Measurements from ENCODE around the gene MACF1.
"Not testable (repeated sequence)": the region's sequence is repeated elsewhere in the genome, so short reads cannot be mapped to it uniquely, and the experiment has no call there.

Gene MACF1

GRCh38 chr1:39494671-39495410, 290.3 kb downstream of the MACF1 start:
- Histone ChIP-seq H3K4me3 (IDR thresholded peaks at IDR 0.05; ENCODE audit: insufficient read depth, low read depth, low read length) (no peak overlapping the region), H2AFZ (ENCODE audit: low read depth) (no peak overlapping the region), H3K4me1 (ENCODE audit: low read depth, poor library complexity, severe bottlenecking) (peaks cover 7% of the 10 kb centered on the region), H3K36me3 (ENCODE audit: insufficient read depth) (no peaks in the 10 kb centered on the region), H3K27me3 (ENCODE audit: insufficient read depth, low read depth) (no peaks in the 10 kb centered on the region), H3K9ac (no peak overlapping the region), H4K20me1 (ENCODE audit: insufficient read depth) (no peaks in the 10 kb centered on the region), H3K27ac (no peak overlapping the region), H3K4me2 (no peak overlapping the region), H3K79me2 (ENCODE audit: insufficient read depth, low read depth) (no peaks in the 10 kb centered on the region)
- TF ChIP-seq, protein P1, sequence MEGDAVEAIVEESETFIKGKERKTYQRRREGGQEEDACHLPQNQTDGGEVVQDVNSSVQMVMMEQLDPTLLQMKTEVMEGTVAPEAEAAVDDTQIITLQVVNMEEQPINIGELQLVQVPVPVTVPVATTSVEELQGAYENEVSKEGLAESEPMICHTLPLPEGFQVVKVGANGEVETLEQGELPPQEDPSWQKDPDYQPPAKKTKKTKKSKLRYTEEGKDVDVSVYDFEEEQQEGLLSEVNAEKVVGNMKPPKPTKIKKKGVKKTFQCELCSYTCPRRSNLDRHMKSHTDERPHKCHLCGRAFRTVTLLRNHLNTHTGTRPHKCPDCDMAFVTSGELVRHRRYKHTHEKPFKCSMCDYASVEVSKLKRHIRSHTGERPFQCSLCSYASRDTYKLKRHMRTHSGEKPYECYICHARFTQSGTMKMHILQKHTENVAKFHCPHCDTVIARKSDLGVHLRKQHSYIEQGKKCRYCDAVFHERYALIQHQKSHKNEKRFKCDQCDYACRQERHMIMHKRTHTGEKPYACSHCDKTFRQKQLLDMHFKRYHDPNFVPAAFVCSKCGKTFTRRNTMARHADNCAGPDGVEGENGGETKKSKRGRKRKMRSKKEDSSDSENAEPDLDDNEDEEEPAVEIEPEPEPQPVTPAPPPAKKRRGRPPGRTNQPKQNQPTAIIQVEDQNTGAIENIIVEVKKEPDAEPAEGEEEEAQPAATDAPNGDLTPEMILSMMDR (conservative IDR thresholded peaks at IDR 0.05; ENCODE audit: low read depth, low read length) = no peak

DNA sequence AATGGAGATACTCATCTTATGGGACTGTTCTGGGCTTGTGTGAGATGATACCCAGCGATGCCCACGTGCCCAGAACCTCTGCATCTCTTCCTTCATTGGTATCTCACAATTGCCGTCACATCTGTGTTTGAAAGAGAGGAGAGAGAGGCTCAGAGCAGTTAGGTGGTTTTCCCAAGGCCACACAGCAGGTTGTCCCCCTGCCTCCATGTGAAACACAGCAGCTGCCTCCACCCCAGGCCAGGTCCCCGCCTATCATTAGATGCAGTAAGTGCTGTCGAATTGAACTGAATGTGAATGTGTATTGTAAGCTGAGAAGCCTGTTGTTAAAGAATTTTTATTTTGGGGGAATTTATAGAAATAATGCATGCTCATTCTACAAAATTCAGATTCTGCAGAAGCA, 292.0 kb downstream of the MACF1 start:
- not testable (repeated sequence) for H2AFZ ChIP-seq (ENCODE audit: low read depth); H3K27me3 ChIP-seq (ENCODE audit: insufficient read depth, low read depth); H3K27ac ChIP-seq; H3K79me2 ChIP-seq (ENCODE audit: insufficient read depth, low read depth); H3K4me2 ChIP-seq; H3K9ac ChIP-seq; H3K36me3 ChIP-seq (ENCODE audit: insufficient read depth); H3K4me1 ChIP-seq (ENCODE audit: low read depth, poor library complexity, severe bottlenecking); H4K20me1 ChIP-seq (ENCODE audit: insufficient read depth); H3K4me3 ChIP-seq (IDR thresholded peaks at IDR 0.05; ENCODE audit: insufficient read depth, low read depth, low read length)

- Histone ChIP-seq H3K4me3 (IDR thresholded peaks at IDR 0.05; ENCODE audit: insufficient read depth, low read depth, low read length) (no peak overlapping the region), H3K36me3 (ENCODE audit: insufficient read depth) (no peaks in the 10 kb centered on the region), H3K27ac (no peak overlapping the region), H3K4me2 (no peak overlapping the region), H3K9ac (no peak overlapping the region), H2AFZ (ENCODE audit: low read depth) (no peak overlapping the region), H4K20me1 (ENCODE audit: insufficient read depth) (no peaks in the 10 kb centered on the region), H3K79me2 (ENCODE audit: insufficient read depth, low read depth) (no peaks in the 10 kb centered on the region), H3K4me1 (ENCODE audit: low read depth, poor library complexity, severe bottlenecking) (no peaks in the 10 kb centered on the region), H3K27me3 (ENCODE audit: insufficient read depth, low read depth) (no peaks in the 10 kb centered on the region)
- TF ChIP-seq, protein P1 (conservative IDR thresholded peaks at IDR 0.05; ENCODE audit: low read depth, low read length) = no peak
Measured at GRCh38 chr1:39497585-39497984, 293.1 kb downstream of the MACF1 start.

GRCh38 chr1:39498096-39498710, 293.7 kb downstream of the MACF1 start:
- not testable (repeated sequence) for H3K36me3 ChIP-seq (ENCODE audit: insufficient read depth); H3K27me3 ChIP-seq (ENCODE audit: insufficient read depth, low read depth); H3K27ac ChIP-seq; H2AFZ ChIP-seq (ENCODE audit: low read depth); H3K4me2 ChIP-seq; H3K79me2 ChIP-seq (ENCODE audit: insufficient read depth, low read depth); H3K9ac ChIP-seq; H3K4me3 ChIP-seq (IDR thresholded peaks at IDR 0.05; ENCODE audit: insufficient read depth, low read depth, low read length); H4K20me1 ChIP-seq (ENCODE audit: insufficient read depth); H3K4me1 ChIP-seq (ENCODE audit: low read depth, poor library complexity, severe bottlenecking)

DNA sequence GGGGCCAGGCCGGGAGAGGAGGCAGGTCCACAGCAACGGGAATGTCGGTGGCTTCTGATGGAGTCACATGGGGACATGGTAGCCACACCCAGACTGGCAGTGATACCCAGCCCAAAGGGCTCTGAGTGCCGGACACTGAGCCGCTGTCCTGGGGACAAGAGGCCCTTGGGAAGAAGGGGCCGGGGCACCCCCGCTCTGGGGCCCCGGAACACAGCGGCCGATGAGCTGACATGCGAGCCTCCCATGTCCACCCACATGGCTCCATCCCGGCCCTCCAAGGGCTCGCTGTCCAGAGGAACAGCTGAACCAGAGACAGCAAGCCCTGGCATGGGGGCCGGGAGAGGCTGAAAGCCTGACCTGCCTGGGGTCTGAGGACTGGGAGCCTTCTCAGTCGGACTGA, 294.3 kb downstream of the MACF1 start:
- not testable (repeated sequence) for H3K79me2 ChIP-seq (ENCODE audit: insufficient read depth, low read depth); H3K4me2 ChIP-seq; H2AFZ ChIP-seq (ENCODE audit: low read depth); H3K27me3 ChIP-seq (ENCODE audit: insufficient read depth, low read depth); H3K9ac ChIP-seq; H3K4me1 ChIP-seq (ENCODE audit: low read depth, poor library complexity, severe bottlenecking); H3K36me3 ChIP-seq (ENCODE audit: insufficient read depth); H3K27ac ChIP-seq; H4K20me1 ChIP-seq (ENCODE audit: insufficient read depth); H3K4me3 ChIP-seq (IDR thresholded peaks at IDR 0.05; ENCODE audit: insufficient read depth, low read depth, low read length)

- H3K4me1 ChIP-seq (ENCODE audit: low read depth, poor library complexity, severe bottlenecking) = no peaks in the 10 kb centered on the region
- H3K27ac ChIP-seq = no peak overlapping the region
- no peak overlapping the region for H2AFZ ChIP-seq (ENCODE audit: low read depth)
- H3K9ac ChIP-seq = no peak overlapping the region
- H3K27me3 ChIP-seq (ENCODE audit: insufficient read depth, low read depth) = no peaks in the 10 kb centered on the region
- TF ChIP-seq, protein P1 (conservative IDR thresholded peaks at IDR 0.05; ENCODE audit: low read depth, low read length) = no peak
- no peaks in the 10 kb centered on the region for H3K79me2 ChIP-seq (ENCODE audit: insufficient read depth, low read depth)
- H3K4me3 ChIP-seq (IDR thresholded peaks at IDR 0.05; ENCODE audit: insufficient read depth, low read depth, low read length) = no peak overlapping the region
- H4K20me1 ChIP-seq (ENCODE audit: insufficient read depth) = no peaks in the 10 kb centered on the region
- H3K36me3 ChIP-seq (ENCODE audit: insufficient read depth) = no peaks in the 10 kb centered on the region
- no peak overlapping the region for H3K4me2 ChIP-seq
Measured at GRCh38 chr1:39499668-39500067, 295.2 kb downstream of the MACF1 start.

Measured in KMS-11 (cell line).